Mesenchymal stem cell (in vitro differentiated cells and primary cell): Measurements from ENCODE around the gene SMIM29. TPM values are rescaled to one million over a fixed set of nuclear protein-coding genes. Genes with fewer than 3 reads are reported as not detected.

Experiments used
- DNase-seq: peaks from one replicate; pipeline ENCODE4 v3.0.0-alpha.2; 2013
- H2AFZ ChIP-seq: one replicate; pipeline ENCODE4 v1.6.1; 2013; ENCODE audit warnings: low read depth, mild to moderate bottlenecking, control low read depth, inconsistent platforms, low read length, moderate library complexity
- H2AK5ac ChIP-seq: 2 replicates; pipeline ENCODE4 v1.6.1; 2013; ENCODE audit warnings: low read length, moderate library complexity, mild to moderate bottlenecking, inconsistent platforms; ENCODE audit not compliant: severe bottlenecking
- H2BK120ac ChIP-seq: one replicate; pipeline ENCODE4 v1.6.1; 2013; ENCODE audit warnings: low read depth, mild to moderate bottlenecking, inconsistent platforms, low read length, moderate library complexity
- H2BK12ac ChIP-seq, 2 experiments: one replicate each; pipeline ENCODE4 v1.6.1; 2013; ENCODE audit warnings: inconsistent platforms in 2 of 2, low read length in 2 of 2, mild to moderate bottlenecking in 2 of 2, moderate library complexity in 2 of 2, control low read depth in 1 of 2
- H2BK15ac ChIP-seq: one replicate; pipeline ENCODE4 v1.6.1; 2013; ENCODE audit warnings: mild to moderate bottlenecking, low read depth, inconsistent platforms; ENCODE audit not compliant: poor library complexity, severe bottlenecking
- H2BK5ac ChIP-seq: 2 replicates; pipeline ENCODE4 v1.6.1; 2013; ENCODE audit warnings: low read depth, mild to moderate bottlenecking, low read length, control low read depth, inconsistent platforms; ENCODE audit not compliant: poor library complexity, severe bottlenecking
- H3K14ac ChIP-seq, 2 experiments: one replicate each; pipeline ENCODE4 v1.6.1; 2013; ENCODE audit warnings: inconsistent platforms in 2 of 2, low read length in 2 of 2, control low read depth in 1 of 2, mild to moderate bottlenecking in 1 of 2, moderate library complexity in 1 of 2
- H3K18ac ChIP-seq, 2 experiments: one replicate each; pipeline ENCODE4 v1.6.1; 2013; ENCODE audit warnings: inconsistent platforms in 2 of 2, low read length in 2 of 2, control low read depth in 1 of 2, low read depth in 1 of 2, mild to moderate bottlenecking in 1 of 2
- H3K23ac ChIP-seq, 2 experiments: one replicate each; pipeline ENCODE4 v1.6.1; 2013; ENCODE audit warnings: inconsistent platforms in 2 of 2, low read length in 2 of 2, mild to moderate bottlenecking in 2 of 2, moderate library complexity in 2 of 2, control low read depth in 1 of 2
- H3K27ac ChIP-seq: 2 replicates; pipeline ENCODE4 v1.5.1; 2013; ENCODE audit warnings: mild to moderate bottlenecking, moderate library complexity, low read length, control low read depth, inconsistent platforms; ENCODE audit not compliant: poor library complexity, severe bottlenecking
- H3K27me3 ChIP-seq, 2 experiments: 2 replicates each; pipeline versions ENCODE4 v1.6.1 to v1.7.0; 2013; ENCODE audit warnings: low read length in 2 of 2, mild to moderate bottlenecking in 2 of 2, moderate library complexity in 2 of 2, control low read depth in 1 of 2, inconsistent platforms in 1 of 2; ENCODE audit not compliant: control insufficient read depth in 1 of 2, insufficient read depth in 1 of 2
- H3K36me3 ChIP-seq, 2 experiments: 2 replicates each; pipeline versions ENCODE4 v1.6.1 to v1.7.0; 2013; ENCODE audit warnings: low read length in 2 of 2, control low read depth in 1 of 2, inconsistent platforms in 1 of 2, low read depth in 1 of 2, mild to moderate bottlenecking in 1 of 2; ENCODE audit not compliant: insufficient read depth in 2 of 2, control insufficient read depth in 1 of 2
- H3K4ac ChIP-seq, 2 experiments: one replicate each; pipeline ENCODE4 v1.6.1; 2013; ENCODE audit warnings: inconsistent platforms in 2 of 2, low read length in 2 of 2, mild to moderate bottlenecking in 2 of 2, moderate library complexity in 2 of 2, control low read depth in 1 of 2, low read depth in 1 of 2
- H3K4me1 ChIP-seq: 2 replicates; pipeline ENCODE4 v1.6.1; 2013; ENCODE audit warnings: low read depth, low read length, control low read depth; ENCODE audit not compliant: control insufficient read depth, insufficient read depth
- H3K4me2 ChIP-seq: 2 replicates; pipeline ENCODE4 v1.6.1; 2013; ENCODE audit warnings: low read length, mild to moderate bottlenecking, inconsistent platforms; ENCODE audit not compliant: poor library complexity, severe bottlenecking
- H3K4me3 ChIP-seq, 2 experiments: 2 replicates each; pipeline versions ENCODE4 v1.5.1 to v1.7.0; 2013; ENCODE audit warnings: low read length in 2 of 2, mild to moderate bottlenecking in 2 of 2, control low read depth in 1 of 2, low read depth in 1 of 2; ENCODE audit not compliant: insufficient read depth in 1 of 2
- H3K79me1 ChIP-seq: replicated peaks from 2 replicates; pipeline ENCODE4 v1.6.1; 2013; ENCODE audit warnings: mild to moderate bottlenecking, control low read depth, low read length, inconsistent platforms; ENCODE audit not compliant: poor library complexity, severe bottlenecking
- H3K9ac ChIP-seq: 2 replicates; pipeline ENCODE4 v1.7.0; 2013; ENCODE audit warnings: mild to moderate bottlenecking, low read length, moderate library complexity
- H3K9me3 ChIP-seq: 2 replicates; pipeline ENCODE4 v1.7.0; 2013; ENCODE audit warnings: mild to moderate bottlenecking, low read length; ENCODE audit not compliant: control insufficient read depth
- H4K8ac ChIP-seq: one replicate; pipeline ENCODE4 v1.6.1; 2013; ENCODE audit warnings: inconsistent platforms, mild to moderate bottlenecking, low read length, moderate library complexity
- H4K91ac ChIP-seq: one replicate; pipeline ENCODE4 v1.6.1; 2013; ENCODE audit warnings: mild to moderate bottlenecking, low read length, inconsistent platforms
- WGBS: methylation state at CpG from one replicate; pipeline ENCODE4 v1.1.7; 2013; ENCODE audit warnings: mixed read lengths; 5-methylcytosine and 5-hydroxymethylcytosine counted together
- small RNA-seq: library from polyadenylated mRNA; stranded (forward); fragments of <200 nt; extraction: miRNeasy Mini kit (QIAGEN cat#:217004); gene quantifications from one replicate; pipeline ENCODE3, GENCODE V24; 2013; ENCODE audit warnings: low read depth

The SMIM29 gene

GRCh38 chr6:34201455-34202107 is 47.2 kb downstream of the SMIM29 start:
- 91% methylated on average over 4 of the region's 4 CpGs for WGBS
- Histone ChIP-seq H2BK15ac (no peak overlapping the region), H2AK5ac (no peak overlapping the region), H3K18ac (no peak overlapping the region), H4K8ac (no peak overlapping the region), H3K9me3 (no peaks in the 10 kb centered on the region), H2BK12ac (no peak overlapping the region), H3K4me2 (no peak overlapping the region), H3K23ac (no peak overlapping the region), H3K79me1 (no peaks in the 10 kb centered on the region), H3K14ac (no peak overlapping the region), H2AFZ (no peak overlapping the region), H4K91ac (no peak overlapping the region), H2BK5ac (no peak overlapping the region), H3K9ac (no peak overlapping the region), H3K27ac (no peak overlapping the region), H3K4me1 (peaks cover 9% of the 10 kb centered on the region), H3K4me3 (no peak overlapping the region), H3K4ac (no peak overlapping the region), H3K27me3 (no peaks in the 10 kb centered on the region), H3K36me3 (no peaks in the 10 kb centered on the region), H2BK120ac (no peak overlapping the region)
- DNase-seq = peak; percentile 19

DNA sequence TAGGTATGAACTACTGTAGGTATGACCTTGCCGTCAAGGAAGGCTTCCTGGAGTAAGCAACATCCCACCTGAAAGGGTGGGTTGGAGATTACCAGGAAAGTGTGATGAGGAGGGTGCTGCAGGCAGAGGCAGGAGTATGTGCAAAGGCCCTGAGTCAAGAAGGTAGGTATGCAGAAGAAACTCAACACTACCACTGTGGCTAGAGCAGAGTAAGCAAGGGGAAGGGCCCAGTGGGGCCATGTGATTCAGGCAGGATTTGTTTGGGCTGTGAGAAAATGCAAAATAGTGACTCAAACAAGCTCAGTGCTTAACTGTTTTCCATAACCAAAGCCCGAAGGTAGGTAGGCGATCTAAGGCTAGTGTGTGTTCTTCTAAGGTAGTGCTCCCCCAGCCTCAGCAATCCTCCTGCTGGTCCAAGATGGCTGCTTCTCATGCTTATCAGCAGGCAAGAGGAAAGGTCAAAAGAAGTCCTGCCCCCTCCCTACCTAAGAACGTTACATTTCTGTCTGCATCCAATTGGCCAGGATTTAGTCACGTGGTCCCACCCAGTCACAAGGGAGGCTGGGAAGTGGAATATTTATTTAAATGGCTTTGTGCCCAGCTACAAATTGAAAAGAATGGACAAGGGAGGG is 48.4 kb downstream of the SMIM29 start:
- no peaks in the 10 kb centered on the region for H3K36me3 ChIP-seq
- peaks cover 11% of the 10 kb centered on the region for H3K4me1 ChIP-seq
- H2AK5ac ChIP-seq = no peak overlapping the region
- H3K23ac ChIP-seq = no peak overlapping the region
- H3K4me3 ChIP-seq = no peak overlapping the region
- H3K4me2 ChIP-seq = no peak overlapping the region
- no peak overlapping the region for H3K27ac ChIP-seq
- H3K27me3 ChIP-seq = no peaks in the 10 kb centered on the region
- WGBS = 93% methylated on average over 5 of the region's 5 CpGs
- no peak overlapping the region for H3K18ac ChIP-seq
- H3K4ac ChIP-seq = no peak overlapping the region
- no peak overlapping the region for H2AFZ ChIP-seq
- no peak overlapping the region for H3K9ac ChIP-seq
- H2BK5ac ChIP-seq = no peak overlapping the region
- no peak overlapping the region for H2BK12ac ChIP-seq
- no peak overlapping the region for H2BK15ac ChIP-seq
- no peak overlapping the region for H4K8ac ChIP-seq
- H4K91ac ChIP-seq = no peak overlapping the region
- H3K79me1 ChIP-seq = no peaks in the 10 kb centered on the region
- no peak overlapping the region for H3K14ac ChIP-seq
- no peak for DNase-seq
- H3K9me3 ChIP-seq = no peaks in the 10 kb centered on the region
- H2BK120ac ChIP-seq = no peak overlapping the region

DNA sequence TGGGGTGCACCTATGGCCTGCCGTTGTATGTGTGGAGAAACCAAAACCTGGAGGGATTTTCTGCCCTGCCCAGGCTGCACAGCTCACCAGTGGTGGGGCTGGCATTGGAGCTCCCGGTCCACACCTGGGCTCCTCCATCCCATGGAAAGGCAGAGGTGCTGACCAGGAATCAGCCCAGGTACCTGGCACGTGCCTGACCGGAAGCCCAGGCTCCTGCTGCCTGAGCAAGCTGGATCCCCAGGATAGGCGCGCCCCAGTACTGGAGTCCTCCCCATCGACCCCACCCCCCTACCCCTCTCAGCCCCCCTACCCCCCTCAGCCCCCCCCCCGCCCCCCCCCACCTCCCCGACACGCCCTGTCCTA is 52.0 kb downstream of the SMIM29 start:
- H3K27ac ChIP-seq = no peak overlapping the region
- 76% methylated on average over 4 of the region's 10 CpGs for WGBS

More for the DNA sequence above, 52.0 kb downstream of the SMIM29 start:
- Histone ChIP-seq H4K91ac (no peak overlapping the region), H3K14ac (no peak overlapping the region), H3K36me3 (no peaks in the 10 kb centered on the region), H3K4me1 (peaks cover 11% of the 10 kb centered on the region), H4K8ac (no peak overlapping the region), H2AFZ (no peak overlapping the region), H3K18ac (no peak overlapping the region), H2BK120ac (no peak overlapping the region), H3K79me1 (no peaks in the 10 kb centered on the region), H3K23ac (no peak overlapping the region), H3K9me3 (no peaks in the 10 kb centered on the region), H2BK15ac (no peak overlapping the region), H3K9ac (peak overlapping the region; percentile 67), H2BK12ac (no peak overlapping the region), H3K4me3 (peak overlapping the region in 1 of 2 experiments; percentile 77), H2AK5ac (no peak overlapping the region), H3K27me3 (no peaks in the 10 kb centered on the region), H2BK5ac (no peak overlapping the region), H3K4ac (no peak overlapping the region), H3K4me2 (no peak overlapping the region)
- no peak for DNase-seq

Small RNAs within 50 kb of the gene (small RNA-seq; reads per million reads assigned to genes)
- not detected for gene MIR6835
